Esophagus (tissue), 2 donors: ENCODE data around the gene TRIM45. TPM values are rescaled to one million over a fixed set of nuclear protein-coding genes. Genes with fewer than 3 reads are reported as not detected.

Experiments used
- H3K27ac ChIP-seq, 2 donors: one replicate each; pipeline ENCODE4 v1.5.1; 2013; ENCODE audit warnings: low read depth in 2 of 2, mild to moderate bottlenecking in 2 of 2, inconsistent platforms in 1 of 2, low read length in 1 of 2, moderate library complexity in 1 of 2
- H3K27me3 ChIP-seq, 2 donors: one replicate each; pipeline ENCODE4 v1.6.1; 2013; ENCODE audit warnings: low read length in 2 of 2, control low read depth in 1 of 2, mild to moderate bottlenecking in 1 of 2; ENCODE audit not compliant: insufficient read depth in 2 of 2, control insufficient read depth in 1 of 2
- H3K36me3 ChIP-seq, 2 donors: one replicate each; pipeline ENCODE4 v1.6.1; 2013; ENCODE audit warnings: low read length in 1 of 2; ENCODE audit not compliant: control insufficient read depth in 2 of 2, insufficient read depth in 2 of 2
- H3K4me1 ChIP-seq, 2 donors: one replicate each; pipeline ENCODE4 v1.6.1; 2013; ENCODE audit warnings: low read length in 1 of 2; ENCODE audit not compliant: control insufficient read depth in 2 of 2, insufficient read depth in 2 of 2
- H3K4me3 ChIP-seq, 2 donors: one replicate each; pipeline ENCODE4 v1.5.1; 2013; ENCODE audit warnings: low read length in 2 of 2, mild to moderate bottlenecking in 2 of 2, low read depth in 1 of 2, moderate library complexity in 1 of 2
- H3K9me3 ChIP-seq, 2 donors: one replicate each; pipeline ENCODE4 v1.6.1; 2013; ENCODE audit warnings: mild to moderate bottlenecking in 2 of 2, low read depth in 1 of 2, low read length in 1 of 2, moderate library complexity in 1 of 2; ENCODE audit not compliant: control insufficient read depth in 2 of 2, insufficient read depth in 1 of 2
- WGBS, 2 donors: extraction: QIAGEN DNeasy Blood & Tissue Kit; methylation state at CpG; one replicate each; pipeline ENCODE4 v1.1.7; 2013; 5-methylcytosine and 5-hydroxymethylcytosine counted together
- polyA plus RNA-seq, 2 donors: library from polyadenylated mRNA; stranded (reverse); fragments of 200-250 nt; gene quantifications; one replicate each; pipeline ENCODE4 v1.2.3, GENCODE V29; 2013
- donor health status: healthy with polysubstance abuse.
- donor health status: Bipolar disorder and iron deficiency.

The TRIM45 gene
- polyA plus RNA-seq, 2 donors = 1.2 to 3.0 TPM

- Histone ChIP-seq H3K27ac (no peak overlapping the region), H3K27me3 (no peaks in the 10 kb centered on the region), H3K4me1 (no peaks in the 10 kb centered on the region), H3K9me3 (no peaks in the 10 kb centered on the region), H3K4me3 (no peak overlapping the region), H3K36me3 (no peaks in the 10 kb centered on the region)
- WGBS, 2 donors = 77 to 82% methylated on average over 3 of the region's 3 CpGs
Measured at GRCh38 chr1:117137281-117137855, 15.8 kb upstream of the TRIM45 start.

GRCh38 chr1:117136749-117137148, 15.2 kb upstream of the TRIM45 start:
- Histone ChIP-seq H3K4me1 (no peaks in the 10 kb centered on the region), H3K4me3 (no peak overlapping the region), H3K27me3 (no peaks in the 10 kb centered on the region), H3K36me3 (no peaks in the 10 kb centered on the region), H3K27ac (no peak overlapping the region), H3K9me3 (no peaks in the 10 kb centered on the region)
- 54 to 66% methylated on average over 2 of the region's 2 CpGs for WGBS, 2 donors

- Histone ChIP-seq H3K4me3 (no peak overlapping the region), H3K9me3 (no peaks in the 10 kb centered on the region), H3K27me3 (no peaks in the 10 kb centered on the region), H3K27ac (no peak overlapping the region), H3K4me1 (no peaks in the 10 kb centered on the region), H3K36me3 (no peaks in the 10 kb centered on the region)
- 78 to 85% methylated on average over 2 of the region's 2 CpGs for WGBS, 2 donors
Measured at GRCh38 chr1:117135329-117135728, 13.8 kb upstream of the TRIM45 start.

GRCh38 chr1:117130526-117130925, 9.0 kb upstream of the TRIM45 start:
- no peaks in the 10 kb centered on the region for H3K9me3 ChIP-seq
- no peaks in the 10 kb centered on the region for H3K4me1 ChIP-seq
- H3K27ac ChIP-seq = no peak overlapping the region
- H3K4me3 ChIP-seq = no peak overlapping the region
- WGBS, 2 donors = 92 to 97% methylated on average over 4 of the region's 4 CpGs
- no peaks in the 10 kb centered on the region for H3K36me3 ChIP-seq
- no peaks in the 10 kb centered on the region for H3K27me3 ChIP-seq

GRCh38 chr1:117128323-117129079, 7.0 kb upstream of the TRIM45 start:
- Histone ChIP-seq H3K27ac (no peak overlapping the region), H3K4me3 (no peak overlapping the region), H3K27me3 (no peaks in the 10 kb centered on the region), H3K4me1 (no peaks in the 10 kb centered on the region), H3K36me3 (no peaks in the 10 kb centered on the region), H3K9me3 (no peaks in the 10 kb centered on the region)
- 24 to 25% methylated on average over 5 of the region's 5 CpGs for WGBS, 2 donors

GRCh38 chr1:117127795-117128194, 6.2 kb upstream of the TRIM45 start:
- Histone ChIP-seq H3K9me3 (no peaks in the 10 kb centered on the region), H3K27me3 (no peaks in the 10 kb centered on the region), H3K4me1 (no peaks in the 10 kb centered on the region), H3K4me3 (no peak overlapping the region), H3K36me3 (no peaks in the 10 kb centered on the region), H3K27ac (no peak overlapping the region)

- no peaks in the 10 kb centered on the region for H3K27me3 ChIP-seq
- H3K36me3 ChIP-seq = no peaks in the 10 kb centered on the region
- WGBS, 2 donors = 51 to 83% methylated on average over 1 of the region's 1 CpG
- H3K4me3 ChIP-seq = no peak overlapping the region
- H3K27ac ChIP-seq = no peak overlapping the region
- H3K4me1 ChIP-seq = peaks cover 0 to 9% of the 10 kb centered on the region in 2 donors
- H3K9me3 ChIP-seq = no peaks in the 10 kb centered on the region
Measured at GRCh38 chr1:117124661-117125060, 3.1 kb upstream of the TRIM45 start.

- Histone ChIP-seq H3K27ac (no peak overlapping the region), H3K27me3 (no peaks in the 10 kb centered on the region), H3K4me1 (peaks cover 0 to 9% of the 10 kb centered on the region in 2 donors), H3K36me3 (no peaks in the 10 kb centered on the region), H3K9me3 (no peaks in the 10 kb centered on the region), H3K4me3 (no peak overlapping the region)
- whole genome bisulfite sequencing, 2 donors = 94 to 95% methylated on average over 2 of the region's 2 CpGs
Measured at GRCh38 chr1:117123274-117123673, 1.7 kb upstream of the TRIM45 start.

GRCh38 chr1:117122330-117123025, 929 bp upstream of the TRIM45 start:
- peak overlapping the region; percentile 79 to 88 for H3K27ac ChIP-seq
- H3K36me3 ChIP-seq = no peaks in the 10 kb centered on the region
- H3K27me3 ChIP-seq = no peaks in the 10 kb centered on the region
- peaks cover 0 to 9% of the 10 kb centered on the region in 2 donors for H3K4me1 ChIP-seq
- 30 to 31% methylated on average over 32 of the region's 32 CpGs for WGBS, 2 donors
- H3K9me3 ChIP-seq = no peaks in the 10 kb centered on the region
- peak overlapping the region; percentile 55 to 76 for H3K4me3 ChIP-seq
